ENCODE results near the gene TCF4. TPM values are rescaled to one million over a fixed set of nuclear protein-coding genes. Genes with fewer than 3 reads are reported as not detected.

TCF4 gene
- total and polyA plus RNA-seq, 2 of the 13 experiments (the other 11 are each of a cell fraction or from before 2014, with no cell fraction given) = not detected

- Histone ChIP-seq H3K4me3 (replicated peaks in 1 of 3; ENCODE audit: insufficient read depth in 1 of 3, low read depth in 2 of 3, low read length in 3 of 3) (no peak overlapping the region), H3K79me2 (ENCODE audit: insufficient read depth, low read length) (no peaks in the 10 kb centered on the region), H3K9ac (ENCODE audit: insufficient read depth, low read depth, low read length) (no peak overlapping the region), H3K27ac (ENCODE audit: extremely low read length, insufficient read depth, low read length) (no peak overlapping the region), H3K4me1 (ENCODE audit: insufficient read depth, low read length) (no peaks in the 10 kb centered on the region), H3K27me3 (ENCODE audit: control insufficient read depth in 1 of 2, insufficient read depth in 2 of 2, low read length in 2 of 2) (no peaks in the 10 kb centered on the region), H4K20me1 (ENCODE audit: insufficient read depth, low read length) (no peaks in the 10 kb centered on the region), H3K4me2 (ENCODE audit: low read depth, low read length) (no peak overlapping the region), H3K36me3 (replicated peaks in 1 of 2; ENCODE audit: control insufficient read depth in 1 of 2, insufficient read depth in 2 of 2, low read length in 2 of 2) (no peaks in the 10 kb centered on the region), H2AFZ (ENCODE audit: low read length) (no peak overlapping the region), H3K9me3 (ENCODE audit: low read length) (no peaks in the 10 kb centered on the region)
- intact Hi-C loops (cut with micrococcal nuclease; ENCODE audit: unreplicated experiment) = no loop called here
- CTCF ChIA-PET (ENCODE audit: low intra/inter-chr PET ratio, low total read pairs) = no interaction called here
- no peak for TF ChIP-seq NRL (CRISPR knock-in tag; IDR thresholded peaks at IDR 0.05; ENCODE audit: borderline replicate concordance)
- no peak for TF ChIP-seq ELF1 (CRISPR knock-in tag; IDR thresholded peaks at IDR 0.05)
- TF ChIP-seq SRSF4 (IDR thresholded peaks at IDR 0.05; ENCODE audit: low read depth, low read length, poor library complexity, severe bottlenecking) = no peak
- in situ Hi-C loops (cut with HindIII; ENCODE audit: extremely low pct_ligation_motif_present, low pct_unique_long_range_greater_than_20kb) = no loop called here
- DNase-seq (ENCODE audit: low spot score) (no peak), FAIRE-seq (no peak), ATAC-seq (no peak)
- whole genome bisulfite sequencing (ENCODE audit: low lambda C conversion rate) = 21% methylated on average over 3 of the region's 3 CpGs
- POLR2A ChIA-PET = no interaction called here
- no TSS peak for BruUV-seq (replicated peaks)
These were observed 398.0 kb downstream of the TCF4 start for GRCh38 chr18:55189972-55190371.

GRCh38 chr18:55186588-55186987, 401.4 kb downstream of the TCF4 start:
- in situ Hi-C loops (cut with HindIII; ENCODE audit: extremely low pct_ligation_motif_present, low pct_unique_long_range_greater_than_20kb) = no loop called here
- POLR2A ChIA-PET = no interaction called here
- TF ChIP-seq ZNF75D (CRISPR knock-in tag; IDR thresholded peaks at IDR 0.05; ENCODE audit: borderline replicate concordance) (no peak), RORA (CRISPR knock-in tag; IDR thresholded peaks at IDR 0.05) (no peak), ZBTB49 (CRISPR knock-in tag; IDR thresholded peaks at IDR 0.05; ENCODE audit: borderline replicate concordance) (no peak), ZNF207 (IDR thresholded peaks at IDR 0.05; ENCODE audit: borderline replicate concordance) (no peak), PHB2 (IDR thresholded peaks at IDR 0.05; ENCODE audit: partially characterized antibody) (no peak), BATF2 (CRISPR knock-in tag; IDR thresholded peaks at IDR 0.05) (no peak), ZNF740 (CRISPR knock-in tag; IDR thresholded peaks at IDR 0.05) (no peak), EP300 (IDR thresholded peaks at IDR 0.05; ENCODE audit: low read depth in 2 of 2, low read length in 2 of 2) (no peak), EP300 (CRISPR knock-in tag; IDR thresholded peaks at IDR 0.05; ENCODE audit: borderline replicate concordance) (no peak), FOXP1 (IDR thresholded peaks at IDR 0.05) (no peak), FOXP1 (CRISPR knock-in tag; IDR thresholded peaks at IDR 0.05) (no peak), ZNF776 (CRISPR knock-in tag; IDR thresholded peaks at IDR 0.05) (no peak), GABPA (IDR thresholded peaks at IDR 0.05; ENCODE audit: low read depth, low read length) (no peak), GABPA (CRISPR knock-in tag; IDR thresholded peaks at IDR 0.05; ENCODE audit: low read depth) (no peak), GTF2F1 (IDR thresholded peaks at IDR 0.05; ENCODE audit: low read length) (no peak), ZIK1 (CRISPR knock-in tag; IDR thresholded peaks at IDR 0.05; ENCODE audit: borderline replicate concordance, low read depth) (no peak), ZNF850 (CRISPR knock-in tag; conservative IDR thresholded peaks at IDR 0.05) (no peak)

More at GRCh38 chr18:55186588-55186987, 401.4 kb downstream of the TCF4 start:
- CTCF ChIA-PET (ENCODE audit: low intra/inter-chr PET ratio, low total read pairs) = no interaction called here
- H3K4me2 ChIP-seq (ENCODE audit: low read depth, low read length) = no peak overlapping the region
- H3K9ac ChIP-seq (ENCODE audit: insufficient read depth, low read depth, low read length) = no peak overlapping the region
- no peaks in the 10 kb centered on the region for H3K36me3 ChIP-seq (replicated peaks in 1 of 2; ENCODE audit: control insufficient read depth in 1 of 2, insufficient read depth in 2 of 2, low read length in 2 of 2)
- intact Hi-C loops (cut with micrococcal nuclease; ENCODE audit: unreplicated experiment) = no loop called here
- no peak overlapping the region for H3K4me3 ChIP-seq (replicated peaks in 1 of 3; ENCODE audit: insufficient read depth in 1 of 3, low read depth in 2 of 3, low read length in 3 of 3)
- DNase-seq (ENCODE audit: low spot score) (no peak), FAIRE-seq (no peak), ATAC-seq (no peak)
- H3K9me3 ChIP-seq (ENCODE audit: low read length) = no peaks in the 10 kb centered on the region
- no peaks in the 10 kb centered on the region for H3K4me1 ChIP-seq (ENCODE audit: insufficient read depth, low read length)
- H3K27ac ChIP-seq (ENCODE audit: extremely low read length, insufficient read depth, low read length) = no peak overlapping the region
- BruUV-seq (replicated peaks) = no TSS peak
- no peaks in the 10 kb centered on the region for H4K20me1 ChIP-seq (ENCODE audit: insufficient read depth, low read length)
- no peaks in the 10 kb centered on the region for H3K79me2 ChIP-seq (ENCODE audit: insufficient read depth, low read length)
- no peak overlapping the region for H2AFZ ChIP-seq (ENCODE audit: low read length)
- H3K27me3 ChIP-seq (ENCODE audit: control insufficient read depth in 1 of 2, insufficient read depth in 2 of 2, low read length in 2 of 2) = no peaks in the 10 kb centered on the region

All from HepG2 (cell line).